Sciatic nerve (tissue), 2 donors: Measurements from ENCODE around the gene FA2H. TPM values are rescaled to one million over a fixed set of nuclear protein-coding genes. Genes with fewer than 3 reads are reported as not detected.

Experiments
- ATAC-seq: fragments of 200-7000 bp; cut with Tn5 transposase; one replicate; pipeline ENCODE4 v1.9.1; 2020; ENCODE audit warnings: mild to moderate bottlenecking, moderate library complexity
- DNase-seq: peaks from one replicate; pipeline ENCODE4 v3.0.0-alpha.2; 2020; ENCODE audit warnings: low spot score
- intact Hi-C: fragments of 100-400 bp; cut with DNase I; formaldehyde crosslinking; loops from one replicate; pipeline ENCODE4 v1.14.2; 2022
- total RNA-seq: library from RNA; stranded (reverse); fragmentation: NEBNext Ultra II Directional; extraction: Animal tissue kit (Norgen Biotek cat#: 25700); gene quantifications from one replicate; pipeline ENCODE4 v1.2.1, GENCODE V29; 2021
- donor health status: DM: no; HTN: no; CAD: no.
- donor health status: DM: no; HTN: no; CAD: no.

FA2H gene
- total RNA-seq, 1 donor from 2014 or later: 52.2 TPM

DNA sequence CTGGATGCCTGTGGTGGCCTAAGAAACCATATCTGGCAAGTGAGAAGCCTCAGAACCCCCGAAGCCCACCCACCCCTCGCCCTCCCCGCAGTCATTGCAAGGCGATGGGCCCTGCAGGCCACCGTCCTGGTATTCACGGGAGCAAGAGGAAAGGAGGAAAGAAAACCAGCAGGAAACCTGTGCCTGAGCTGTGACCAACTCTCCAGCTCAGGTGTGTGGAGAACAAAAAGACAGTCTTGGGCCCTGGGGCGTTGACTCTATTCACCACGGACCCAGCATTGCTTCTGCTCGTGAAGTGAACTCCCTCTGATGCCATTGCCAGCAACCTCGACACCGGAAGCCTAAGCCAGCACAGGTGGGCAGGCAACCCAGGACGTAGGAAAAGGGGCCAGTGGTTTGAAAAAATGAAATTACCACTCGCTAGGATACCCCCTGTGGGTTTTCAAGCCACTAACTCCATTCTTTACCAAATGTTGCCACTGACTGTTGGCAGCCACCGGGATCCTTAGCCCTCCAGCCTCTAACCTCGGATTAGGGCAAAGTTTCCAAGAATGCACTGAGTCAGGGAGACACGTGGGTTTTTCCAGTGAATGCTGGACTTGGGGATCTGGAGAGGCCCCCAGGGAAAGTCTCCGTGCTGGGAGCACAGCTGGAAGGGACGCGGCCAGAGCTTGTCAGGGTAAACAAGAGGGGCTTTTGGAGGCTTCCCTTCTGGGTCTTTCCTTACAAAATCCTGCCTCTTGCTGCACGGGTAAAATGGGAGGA is 25.1 kb downstream of the FA2H start:
- intact Hi-C loops: no loop called here
- DNase-seq: no peak
- no peak for ATAC-seq

DNA sequence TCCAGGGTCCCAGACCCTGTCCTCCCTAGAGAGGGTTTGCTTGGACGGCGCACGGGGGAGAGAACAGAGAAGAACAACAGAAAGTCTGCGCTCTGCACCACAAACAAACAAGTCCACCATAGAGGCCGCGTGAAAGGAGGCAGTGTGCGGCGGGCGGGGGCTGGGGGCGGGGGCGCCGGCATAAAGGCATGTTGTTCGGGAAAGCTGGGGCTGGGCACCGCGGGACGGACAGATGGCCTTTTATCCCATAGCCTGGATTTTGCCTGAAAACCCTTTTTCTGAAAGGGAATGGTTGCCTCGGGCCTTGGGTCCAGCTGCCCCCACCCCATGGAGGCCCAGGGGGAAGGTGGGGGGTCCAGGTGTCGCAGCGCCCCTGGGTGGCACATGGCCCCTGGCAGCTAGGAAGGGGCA is 26.0 kb downstream of the FA2H start:
- ATAC-seq (peak; percentile 70), DNase-seq (peak; percentile 71)
- intact Hi-C loops: no loop called here

DNA sequence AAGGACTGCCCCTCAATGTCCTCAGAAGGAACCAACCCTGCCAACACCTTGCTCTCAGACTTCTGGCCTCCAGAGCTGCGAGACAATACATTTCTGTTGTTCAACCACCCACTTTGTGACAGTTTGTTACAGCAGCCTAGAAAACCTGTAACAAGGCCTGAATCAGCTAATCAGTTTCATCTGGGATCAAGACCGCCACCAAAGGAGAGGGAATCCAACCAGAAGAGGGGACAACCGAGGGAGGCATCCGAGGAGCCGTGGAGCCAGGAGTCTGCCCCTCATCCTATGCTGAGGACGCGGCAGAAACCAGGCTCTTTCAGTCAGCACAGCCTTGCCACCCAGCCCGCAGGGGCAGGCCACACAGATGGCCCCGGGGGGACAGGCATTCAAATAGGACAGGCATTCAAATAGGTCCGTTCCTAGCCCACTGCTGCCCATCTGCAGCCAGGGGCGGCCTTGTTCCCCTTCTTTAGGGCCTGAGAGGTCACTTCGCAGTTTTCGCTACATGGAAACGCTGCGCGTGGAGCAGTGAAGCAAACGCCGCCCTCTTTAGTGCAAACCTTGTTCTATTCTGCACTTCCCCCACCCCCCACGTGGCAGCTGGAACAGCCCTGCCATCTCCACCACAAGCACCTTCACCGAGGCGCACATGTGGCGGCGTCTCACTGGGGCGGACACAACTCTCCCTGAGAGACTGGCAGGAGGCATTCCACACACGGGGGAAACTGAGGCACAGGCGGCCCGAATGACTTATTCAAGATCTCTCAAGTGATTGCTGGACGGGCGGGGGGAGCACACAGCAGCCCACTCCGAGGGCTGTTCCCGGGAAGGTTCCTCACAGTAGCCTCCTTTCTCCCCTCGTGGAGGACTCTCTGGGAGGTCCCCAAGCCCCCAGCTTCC is 26.7 kb downstream of the FA2H start:
- DNase-seq (no peak), ATAC-seq (peak; percentile 25)
- intact Hi-C loops: no loop called here

DNA sequence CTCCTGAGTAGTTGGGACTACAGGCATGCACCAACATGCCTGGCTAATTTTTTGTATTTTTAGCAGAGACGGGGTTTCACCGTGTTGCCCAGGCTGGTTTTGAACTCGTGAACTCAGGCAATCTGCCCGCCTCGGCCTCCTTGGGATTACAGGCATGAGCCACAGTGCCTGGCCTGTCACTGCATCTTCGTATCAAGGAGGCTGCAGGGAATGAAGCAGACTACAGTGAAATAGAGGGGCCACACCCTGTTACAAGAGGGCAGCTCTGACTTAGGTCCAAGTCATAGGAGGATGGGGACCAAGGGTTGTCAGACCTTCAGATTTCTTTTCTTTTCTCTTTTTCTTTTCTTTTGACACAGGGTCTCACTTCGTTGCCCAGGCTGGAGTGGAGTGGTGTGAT is 28.7 kb downstream of the FA2H start:
- DNase-seq (no peak), ATAC-seq (no peak)
- intact Hi-C loops: no loop called here

DNA sequence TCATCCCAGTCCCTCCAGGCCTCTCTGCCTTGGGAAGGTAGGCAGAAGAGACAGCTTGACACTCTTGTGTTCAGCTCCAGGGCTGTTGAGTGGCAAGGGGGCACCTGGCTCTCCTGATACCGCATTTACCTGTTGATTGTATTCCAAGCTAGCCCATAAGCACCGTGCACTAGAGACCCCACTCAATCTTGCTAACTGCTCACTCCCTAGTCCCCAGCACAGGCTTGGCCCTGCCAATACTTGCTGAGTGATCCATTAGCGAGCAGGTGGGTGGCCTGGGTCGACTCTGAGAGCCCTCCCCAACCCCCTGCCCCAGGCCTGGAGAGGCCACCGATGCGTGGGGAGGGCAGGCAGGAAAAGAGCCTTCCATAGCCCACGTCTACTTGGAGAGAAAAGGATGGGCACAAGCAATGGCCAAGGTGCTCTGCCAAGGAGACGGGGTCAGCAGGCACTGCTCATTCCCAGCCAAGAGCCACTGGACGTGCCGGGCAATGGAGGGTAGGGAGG is 29.5 kb downstream of the FA2H start:
- no peak for DNase-seq
- ATAC-seq: no peak
- intact Hi-C loops: no loop called here

DNA sequence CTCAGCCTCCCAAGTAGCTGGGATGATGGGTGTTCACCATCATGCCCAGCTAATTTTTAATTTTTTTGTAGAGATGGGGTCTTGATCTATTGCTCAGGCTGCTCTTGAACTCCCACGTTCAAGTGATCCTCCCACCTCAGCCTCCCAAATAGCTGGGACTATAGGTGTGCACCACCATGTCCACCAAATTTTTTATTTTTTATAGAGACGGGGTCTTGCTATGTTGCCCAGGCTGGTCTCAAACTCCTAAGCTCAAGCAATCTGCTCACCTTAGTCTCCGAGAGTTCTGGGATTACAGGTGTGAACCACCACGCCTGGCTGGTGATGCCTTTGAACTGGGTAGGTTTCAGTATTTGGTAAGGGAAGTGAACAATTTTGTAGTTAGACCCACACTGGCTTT is 30.1 kb downstream of the FA2H start:
- ATAC-seq (no peak), DNase-seq (no peak)
- intact Hi-C loops: no loop called here

DNA sequence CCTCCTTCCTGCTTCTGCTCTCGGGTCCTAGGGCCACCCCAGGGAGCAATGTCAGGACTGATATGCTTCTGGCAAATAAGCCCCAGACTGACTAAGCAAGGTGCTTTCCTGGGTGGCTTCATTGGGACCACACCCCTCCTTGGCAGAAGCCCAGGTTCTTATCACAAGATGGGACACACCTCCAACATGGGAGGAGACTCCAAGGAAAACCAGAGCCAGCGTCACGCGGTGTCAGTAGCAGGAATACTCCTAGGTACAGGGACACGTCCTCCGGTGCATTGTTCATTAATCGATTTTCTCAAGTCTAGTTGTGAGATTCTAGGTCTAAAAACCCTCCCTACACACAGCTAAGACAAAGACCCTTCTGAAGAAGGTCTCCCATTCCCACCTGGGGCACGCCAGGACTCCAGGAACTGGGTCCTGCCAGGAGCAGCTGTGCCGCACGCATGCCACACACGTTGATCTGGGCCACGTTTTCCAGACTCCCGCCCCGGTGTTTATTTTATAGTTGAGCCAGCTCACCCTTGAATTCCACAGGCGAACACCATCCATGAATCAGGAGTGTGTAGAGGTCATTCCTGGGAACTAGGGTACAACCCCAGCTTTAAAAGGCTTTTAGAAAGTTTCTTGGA is 30.8 kb downstream of the FA2H start:
- DNase-seq: peak; percentile 71

DNA sequence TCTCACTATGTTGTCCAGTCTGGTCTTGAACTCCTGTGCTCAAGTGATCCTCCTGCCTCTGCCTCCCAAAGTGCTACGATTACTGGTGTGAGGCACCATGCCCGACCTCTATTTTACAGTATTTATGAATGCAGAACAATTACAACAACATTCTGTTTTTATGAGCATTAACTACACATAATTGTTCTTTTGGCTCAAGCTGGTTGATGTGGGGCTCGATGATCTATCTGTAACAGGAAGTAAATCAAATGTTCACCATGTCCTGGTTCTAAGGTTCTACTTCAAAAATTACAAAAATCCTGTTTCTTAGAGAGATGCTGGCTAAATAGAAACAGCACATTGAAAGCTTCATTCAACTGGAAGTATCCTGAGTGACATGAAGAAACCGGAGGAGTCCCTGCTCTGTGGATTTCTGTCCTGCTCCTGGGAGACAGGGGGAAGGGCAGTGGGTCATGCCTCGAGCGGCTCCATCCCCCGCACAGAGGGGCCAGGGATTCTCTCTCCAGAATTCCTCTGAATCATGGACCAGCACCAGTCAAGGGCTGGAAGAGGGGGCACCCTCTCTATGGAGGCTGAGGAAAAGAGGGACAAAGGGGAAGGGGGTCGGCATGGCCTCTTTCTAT is 31.5 kb downstream of the FA2H start:
- no peak for DNase-seq
- intact Hi-C loops: no loop called here
- no peak for ATAC-seq

More for the DNA sequence above, 30.8 kb downstream of the FA2H start:
- peak; percentile 63 for ATAC-seq
- intact Hi-C loops: no loop called here

DNA sequence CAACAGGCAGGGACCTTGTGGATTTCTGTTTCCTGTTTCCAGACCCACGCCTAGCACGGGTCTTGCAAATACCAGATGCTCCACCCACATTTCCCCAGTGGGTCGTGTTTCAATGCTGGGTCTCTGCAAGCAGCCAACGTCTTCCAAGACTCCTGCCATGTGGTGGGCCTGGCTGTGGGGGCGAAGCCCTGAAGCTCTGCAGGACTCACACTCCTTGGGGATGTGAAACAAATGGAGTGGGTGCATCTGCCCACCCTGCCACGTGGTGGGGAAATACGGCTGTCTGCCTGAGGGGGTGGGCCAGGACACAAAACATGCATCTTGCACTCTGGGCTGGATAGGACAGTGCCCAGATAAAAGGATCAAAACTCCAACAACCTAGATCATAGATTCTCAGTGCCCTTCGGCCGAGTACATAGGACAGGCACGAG is 32.6 kb downstream of the FA2H start:
- DNase-seq (no peak), ATAC-seq (no peak)
- intact Hi-C loops: no loop called here

DNA sequence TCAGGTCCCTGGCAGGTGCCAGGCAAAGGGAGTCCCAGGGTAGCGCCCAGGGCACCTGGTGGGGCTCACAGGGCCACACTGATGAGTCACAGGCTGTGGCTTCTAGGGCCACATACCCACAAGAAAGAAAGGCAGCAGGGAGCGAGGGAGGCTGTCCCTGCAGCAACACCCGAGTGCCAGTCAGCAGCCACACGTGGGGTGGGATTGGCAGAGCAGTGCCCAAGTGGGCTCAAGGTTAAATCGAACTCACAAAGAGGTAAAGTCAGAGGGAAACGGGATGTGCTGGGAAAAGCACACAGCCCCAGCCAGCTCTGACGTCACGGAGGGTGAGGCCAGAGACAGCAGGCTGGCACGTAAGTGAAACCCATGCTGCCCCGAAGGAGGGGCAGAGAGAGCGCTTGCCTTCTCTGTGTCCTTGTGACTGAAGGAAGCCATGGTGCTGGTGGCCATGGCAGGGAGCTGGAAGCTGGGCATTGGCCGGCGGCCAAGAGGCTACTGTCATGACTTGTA is 33.8 kb downstream of the FA2H start:
- intact Hi-C loops: no loop called here
- ATAC-seq: peak; percentile 31
- peak; percentile 65 for DNase-seq

DNA sequence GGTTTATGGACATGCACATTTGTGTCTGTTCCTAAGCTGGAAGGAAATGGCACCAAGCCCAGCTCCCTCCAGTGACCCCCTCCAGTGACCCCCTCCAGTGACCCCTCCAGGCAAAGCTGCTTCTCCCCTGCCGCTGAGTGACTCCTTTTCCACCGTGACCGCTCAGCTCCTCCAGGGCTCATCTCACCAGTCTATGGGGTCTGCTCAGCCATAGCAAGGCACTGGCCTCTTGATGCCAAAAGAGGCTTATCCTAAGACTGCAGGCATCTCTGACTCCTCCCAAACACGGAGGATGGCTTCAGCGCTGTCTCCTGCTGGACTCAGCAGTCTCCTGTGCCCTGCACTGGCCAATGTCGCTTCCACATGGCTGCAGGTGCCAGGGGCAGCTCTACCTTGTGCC is 35.3 kb downstream of the FA2H start:
- intact Hi-C loops: no loop called here
- no peak for DNase-seq
- ATAC-seq: no peak

DNA sequence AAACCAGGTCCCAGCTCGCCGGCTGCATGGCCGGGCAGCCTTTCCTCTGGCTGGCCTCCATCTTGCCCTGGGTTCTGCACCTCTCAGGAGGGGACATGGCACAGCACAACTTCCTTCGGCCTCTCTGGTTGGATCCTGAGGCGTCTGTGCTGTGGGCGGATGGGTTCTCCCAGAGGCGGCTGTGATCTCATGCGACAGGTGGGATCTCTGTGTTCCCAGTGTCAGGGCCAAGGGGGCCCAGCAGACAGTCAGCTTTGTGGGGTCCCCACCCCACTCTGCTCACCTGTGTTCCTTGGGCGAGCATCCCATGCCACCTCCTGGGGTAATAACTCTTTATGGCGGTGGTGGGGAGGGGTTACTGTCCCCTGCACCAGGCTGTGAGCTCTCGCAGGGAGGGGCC is 35.8 kb downstream of the FA2H start:
- DNase-seq: no peak
- intact Hi-C loops: no loop called here
- ATAC-seq: no peak

DNA sequence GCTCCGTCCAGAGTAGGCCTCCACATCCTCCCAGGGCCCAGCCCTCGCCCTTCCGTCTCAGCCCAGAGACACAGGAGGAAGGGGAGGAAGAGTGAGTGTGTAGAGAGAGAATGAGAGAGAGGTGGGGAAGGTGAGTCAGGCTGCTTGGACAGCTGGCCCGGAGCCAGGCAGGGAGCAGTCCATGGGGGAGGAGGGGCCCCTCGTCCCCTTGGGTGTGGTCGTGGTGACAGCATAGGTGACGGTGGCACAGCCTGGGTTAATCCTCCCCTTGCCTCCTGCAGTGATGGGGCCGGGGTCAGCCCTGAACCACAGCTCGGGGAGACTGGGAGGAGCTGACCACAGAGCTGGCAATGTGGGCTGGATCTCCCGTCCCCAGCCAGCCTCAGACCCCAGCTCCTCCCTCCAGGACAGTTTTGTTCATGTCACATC is 36.5 kb downstream of the FA2H start:
- DNase-seq: no peak
- intact Hi-C loops: no loop called here
- ATAC-seq: no peak

DNA sequence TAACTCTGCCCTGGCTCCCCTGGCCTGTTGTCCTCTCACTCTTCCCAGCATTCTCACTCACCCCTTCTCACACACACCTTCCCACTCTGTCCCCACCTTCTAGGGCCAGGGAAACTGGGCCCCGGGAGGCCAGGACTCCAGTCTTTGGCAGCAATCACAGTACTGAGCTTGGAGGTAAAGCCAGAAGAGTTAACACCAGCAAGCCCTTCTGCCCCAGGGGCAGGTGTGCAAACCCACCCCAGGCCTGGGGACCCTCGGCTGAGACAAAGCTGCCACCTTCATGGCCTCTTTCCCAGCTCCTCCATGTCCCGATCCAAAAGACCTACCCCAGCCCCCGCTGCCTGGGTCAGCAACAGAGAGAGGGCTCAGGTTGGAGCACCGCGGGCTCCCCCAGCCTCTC is 37.1 kb downstream of the FA2H start:
- no peak for ATAC-seq
- DNase-seq: no peak
- intact Hi-C loops: no loop called here

DNA sequence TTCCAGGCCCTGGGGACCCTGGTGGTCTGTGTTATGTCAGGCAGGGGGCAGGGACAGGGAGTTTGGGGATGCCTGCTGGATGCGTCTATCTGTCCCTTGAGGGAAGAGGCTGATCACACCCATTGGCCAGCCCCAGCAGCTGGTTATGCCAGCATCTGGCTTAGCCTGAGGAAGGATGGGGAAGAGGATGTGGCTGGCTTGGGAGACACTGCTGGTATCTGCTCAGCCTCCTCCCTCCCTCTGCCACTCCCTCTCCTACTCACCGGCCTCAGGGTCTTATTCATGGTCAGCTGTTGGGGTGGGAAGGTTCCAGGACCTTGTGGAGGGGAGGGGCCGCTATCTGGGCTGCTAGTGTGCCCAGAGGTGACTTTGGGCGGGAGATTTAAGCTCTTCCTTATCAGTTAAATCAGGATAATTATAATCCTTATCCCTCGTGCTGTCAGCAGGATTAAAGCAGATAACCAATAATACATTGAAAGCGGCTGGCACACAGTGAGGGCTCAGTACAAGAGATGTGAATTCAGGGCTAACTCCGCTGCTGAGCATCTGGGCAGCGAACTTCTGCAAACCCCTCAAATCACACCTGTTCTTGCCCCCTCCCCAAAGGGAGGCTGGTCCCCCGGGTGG is 38.0 kb downstream of the FA2H start:
- ATAC-seq (no peak), DNase-seq (no peak)
- intact Hi-C loops: no loop called here

DNA sequence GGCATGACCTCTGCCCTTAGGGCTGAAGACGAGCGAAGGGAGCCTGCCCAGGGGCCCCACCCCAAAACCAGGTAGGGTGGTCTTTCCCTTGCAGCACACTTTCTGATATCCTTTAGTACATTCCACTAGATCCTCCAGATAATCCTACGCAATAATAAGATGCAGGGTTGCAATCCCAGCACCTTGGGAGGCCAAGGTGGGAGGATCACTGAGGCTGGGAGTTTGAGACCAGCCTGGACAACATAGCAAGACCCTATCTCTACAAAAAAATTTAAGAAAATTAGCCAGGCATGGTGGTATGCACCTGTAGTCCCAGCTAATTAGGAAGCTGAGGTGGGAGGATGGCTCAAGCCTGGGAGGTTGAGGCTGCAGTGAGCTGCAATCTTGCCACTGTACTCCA is 39.1 kb downstream of the FA2H start:
- intact Hi-C loops: no loop called here
- no peak for ATAC-seq
- DNase-seq: no peak

DNA sequence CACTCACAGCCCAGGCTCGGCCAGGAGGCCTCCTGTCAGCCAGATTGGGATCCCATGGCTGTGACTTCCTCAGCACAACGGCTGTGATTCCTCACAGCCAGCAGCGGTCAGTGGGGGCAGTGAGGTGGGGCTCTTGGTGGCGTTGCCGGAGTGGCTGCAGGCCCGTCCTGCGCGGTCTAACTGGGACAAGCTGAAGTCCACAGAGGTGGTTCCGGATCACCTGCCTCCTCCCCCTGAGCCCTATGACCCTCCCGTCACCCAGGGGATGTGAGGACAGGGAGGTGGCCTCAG is 39.5 kb downstream of the FA2H start:
- intact Hi-C loops: no loop called here
- DNase-seq (no peak), ATAC-seq (no peak)

DNA sequence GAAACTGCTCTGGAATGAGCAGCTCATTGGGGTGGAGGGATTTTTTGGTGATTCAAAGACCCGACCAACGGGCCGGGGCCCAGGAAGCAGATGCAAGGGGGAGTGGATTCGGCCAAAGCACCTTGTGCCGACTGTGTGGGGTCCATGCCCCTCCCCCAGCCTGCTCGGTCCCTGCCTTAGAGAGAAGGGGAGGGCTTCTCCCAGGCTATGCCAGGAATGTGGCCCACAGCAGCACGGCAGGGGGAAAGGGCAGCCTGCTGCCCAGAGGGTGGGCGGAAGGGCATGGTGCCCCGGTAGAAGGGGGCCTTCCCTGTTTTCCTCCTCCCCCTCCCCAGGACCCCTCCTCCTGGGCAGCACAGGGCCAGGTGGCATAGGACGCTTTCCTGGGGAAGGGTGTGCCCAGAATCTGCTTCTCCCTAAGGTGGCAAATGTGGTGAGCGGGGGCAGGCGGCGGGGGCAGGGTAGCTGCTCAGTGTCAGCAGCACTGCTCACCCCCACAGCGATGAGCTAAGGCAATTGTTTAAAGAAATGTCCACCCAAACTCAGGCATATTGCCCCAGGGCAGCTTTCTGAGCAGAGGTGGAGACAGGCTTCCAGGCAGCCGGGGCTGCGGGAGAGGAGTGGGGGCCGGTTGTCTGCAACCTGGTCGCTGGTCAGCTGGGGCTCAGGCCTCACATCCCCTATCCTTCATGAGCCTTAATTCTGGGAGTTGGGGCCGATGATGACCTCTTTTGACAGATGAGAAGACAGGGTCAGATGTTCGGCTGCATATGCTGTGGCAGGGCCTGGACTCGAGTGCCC is 40.1 kb downstream of the FA2H start:
- DNase-seq (no peak), ATAC-seq (peak; percentile 28)
- intact Hi-C loops: no loop called here
